HFFc6 (cell line): Measurements from ENCODE around the gene CNTN5. TPM values are rescaled to one million over a fixed set of nuclear protein-coding genes. Genes with fewer than 3 reads are reported as not detected.
A peak's percentile ranks its signal among the peaks of the same experiment; 100 is the strongest.

Experiments used
- DNase-seq: peaks from one replicate; pipeline ENCODE4 v3.0.0-alpha.2; 2018
- H3K27ac Mint-ChIP-seq: 2 replicates; pipeline ENCODE4 v1.8.0; 2020; ENCODE audit warnings: mild to moderate bottlenecking, mixed read lengths
- H3K27me3 Mint-ChIP-seq: 2 replicates; pipeline ENCODE4 v1.8.0; 2021; ENCODE audit warnings: mild to moderate bottlenecking, moderate library complexity, mixed read lengths; ENCODE audit not compliant: insufficient read depth
- H3K36me3 Mint-ChIP-seq: 2 replicates; pipeline ENCODE4 v1.8.0; 2021; ENCODE audit warnings: low read depth, mixed read lengths
- H3K4me1 Mint-ChIP-seq: 2 replicates; pipeline ENCODE4 v1.8.0; 2020; ENCODE audit warnings: low read depth, mixed read lengths
- H3K4me3 Mint-ChIP-seq: 2 replicates; pipeline ENCODE4 v1.8.0; 2020; ENCODE audit warnings: mild to moderate bottlenecking, moderate library complexity, mixed read lengths
- H3K9me3 Mint-ChIP-seq: 2 replicates; pipeline ENCODE4 v1.8.0; 2020; ENCODE audit warnings: mild to moderate bottlenecking, mixed read lengths
- total RNA-seq, 6 experiments: library from RNA; stranded (reverse); fragmentation: NEBNext Ultra II Directional; extraction: Animal tissue kit (Norgen Biotek cat#: 25700); gene quantifications; 2 replicates in 1 of 6; 3 replicates in 5 of 6; pipeline ENCODE4 v1.2.3, GENCODE V29; 2021
- TF ChIP-seq, protein P1 (sequence below): fragments of 200-600 bp; sonication (generic); IDR thresholded peaks from 2 replicates; pipeline ENCODE4 v1.5.0; 2021; ENCODE audit warnings: antibody characterized with exemption, mild to moderate bottlenecking

Gene CNTN5
- total RNA-seq, 6 experiments from 2014 or later: not detected

DNA sequence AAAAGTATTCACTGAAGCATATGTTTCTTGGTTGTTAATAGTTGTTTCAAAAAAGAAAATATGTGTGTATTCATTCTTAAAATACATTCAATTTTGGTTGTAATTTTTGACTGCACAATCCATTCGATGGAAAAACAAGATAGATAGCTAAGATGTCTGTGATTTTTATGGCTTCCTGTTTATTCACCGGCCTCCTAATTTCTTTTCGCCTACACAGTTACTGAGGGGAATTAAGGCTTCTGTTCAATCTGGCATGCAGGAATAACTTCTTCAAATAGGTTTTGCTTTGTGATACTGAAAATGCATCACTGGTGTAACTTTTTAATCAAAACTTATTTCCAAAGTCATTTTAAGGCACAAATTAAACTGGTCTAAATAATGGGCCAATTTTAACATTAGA lies 1375.5 kb downstream of the CNTN5 start:
- H3K36me3 Mint-ChIP-seq: no peaks in the 10 kb centered on the region
- no peaks in the 10 kb centered on the region for H3K4me1 Mint-ChIP-seq
- peaks cover 13% of the 10 kb centered on the region for H3K9me3 Mint-ChIP-seq
- no peak overlapping the region for H3K4me3 Mint-ChIP-seq
- H3K27ac Mint-ChIP-seq: no peak overlapping the region
- no peaks in the 10 kb centered on the region; the same call in 1 of the 2 replicates for H3K27me3 Mint-ChIP-seq
- TF ChIP-seq, protein P1, sequence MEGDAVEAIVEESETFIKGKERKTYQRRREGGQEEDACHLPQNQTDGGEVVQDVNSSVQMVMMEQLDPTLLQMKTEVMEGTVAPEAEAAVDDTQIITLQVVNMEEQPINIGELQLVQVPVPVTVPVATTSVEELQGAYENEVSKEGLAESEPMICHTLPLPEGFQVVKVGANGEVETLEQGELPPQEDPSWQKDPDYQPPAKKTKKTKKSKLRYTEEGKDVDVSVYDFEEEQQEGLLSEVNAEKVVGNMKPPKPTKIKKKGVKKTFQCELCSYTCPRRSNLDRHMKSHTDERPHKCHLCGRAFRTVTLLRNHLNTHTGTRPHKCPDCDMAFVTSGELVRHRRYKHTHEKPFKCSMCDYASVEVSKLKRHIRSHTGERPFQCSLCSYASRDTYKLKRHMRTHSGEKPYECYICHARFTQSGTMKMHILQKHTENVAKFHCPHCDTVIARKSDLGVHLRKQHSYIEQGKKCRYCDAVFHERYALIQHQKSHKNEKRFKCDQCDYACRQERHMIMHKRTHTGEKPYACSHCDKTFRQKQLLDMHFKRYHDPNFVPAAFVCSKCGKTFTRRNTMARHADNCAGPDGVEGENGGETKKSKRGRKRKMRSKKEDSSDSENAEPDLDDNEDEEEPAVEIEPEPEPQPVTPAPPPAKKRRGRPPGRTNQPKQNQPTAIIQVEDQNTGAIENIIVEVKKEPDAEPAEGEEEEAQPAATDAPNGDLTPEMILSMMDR: no peak
- no peak for DNase-seq

DNA sequence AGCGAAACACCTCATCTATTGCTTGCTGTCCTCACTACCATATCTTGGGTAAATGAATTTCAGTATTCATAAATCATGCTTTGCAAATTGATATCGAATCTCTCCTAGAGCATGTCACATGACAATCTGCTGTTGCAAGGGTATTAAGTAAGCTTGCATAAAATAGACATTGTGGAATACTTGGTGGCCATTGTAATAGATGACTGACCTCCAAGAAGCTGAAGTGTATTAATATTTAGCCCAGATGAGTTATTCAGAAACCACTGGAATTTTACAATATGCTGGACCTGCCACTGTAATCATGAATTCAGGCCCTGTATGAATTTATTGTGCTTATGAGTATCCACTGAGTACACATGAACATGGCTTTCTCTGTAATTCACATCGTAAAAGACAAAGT lies 1376.7 kb downstream of the CNTN5 start:
- Mint-ChIP-seq H3K36me3 (no peaks in the 10 kb centered on the region), H3K4me3 (no peak overlapping the region), H3K4me1 (no peaks in the 10 kb centered on the region), H3K27ac (no peak overlapping the region), H3K27me3 (no peaks in the 10 kb centered on the region; the same call in 1 of the 2 replicates), H3K9me3 (peaks cover 16% of the 10 kb centered on the region)
- no peak for DNase-seq
- TF ChIP-seq, protein P1: no peak

DNA sequence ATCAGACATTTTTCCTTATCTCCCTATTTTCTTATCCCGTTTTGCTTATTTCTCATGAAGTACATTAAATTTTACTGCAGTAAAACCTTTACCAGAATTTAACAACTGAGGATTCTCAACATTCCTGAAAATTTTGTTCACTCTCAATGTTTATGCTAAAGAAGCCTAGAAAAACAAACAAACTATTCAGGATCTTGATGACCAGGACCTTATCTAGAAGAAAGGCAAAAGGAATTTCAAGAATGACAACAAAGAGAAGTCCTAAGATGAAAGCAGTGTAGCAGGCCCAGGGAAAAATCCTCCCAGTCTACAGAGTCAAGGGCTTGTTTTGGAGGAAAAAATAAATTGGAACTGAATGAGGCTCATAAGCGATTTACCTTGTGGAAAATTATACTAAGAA lies 1383.1 kb downstream of the CNTN5 start:
- peaks cover 21% of the 10 kb centered on the region for H3K4me1 Mint-ChIP-seq
- H3K27ac Mint-ChIP-seq: no peak overlapping the region
- H3K27me3 Mint-ChIP-seq: peaks cover 2% of the 10 kb centered on the region
- H3K4me3 Mint-ChIP-seq: no peak overlapping the region
- TF ChIP-seq, protein P1: no peak
- DNase-seq: peak; percentile 20
- H3K36me3 Mint-ChIP-seq: no peaks in the 10 kb centered on the region; the same call in 1 of the 2 replicates
- H3K9me3 Mint-ChIP-seq: peaks cover 26% of the 10 kb centered on the region

DNA sequence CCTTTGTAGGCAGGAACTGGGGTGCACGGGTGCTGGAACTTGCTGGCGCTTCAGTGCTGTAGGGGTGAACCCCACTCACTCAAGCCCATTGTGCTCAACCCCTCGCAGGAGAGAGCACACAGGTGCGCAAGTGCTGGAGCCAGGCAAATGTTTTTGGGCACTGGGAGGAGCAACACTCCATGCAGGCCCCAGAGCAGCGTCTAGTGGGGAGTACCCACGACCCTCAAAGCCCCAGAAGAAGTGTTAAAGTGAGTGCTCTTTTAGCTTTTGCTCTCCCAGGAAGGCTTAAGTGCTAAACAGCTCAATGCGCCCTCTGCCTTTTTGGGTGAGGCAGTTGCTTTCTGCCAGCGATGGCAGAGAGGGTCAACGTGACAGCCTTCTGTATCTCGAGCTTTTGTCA lies 1384.2 kb downstream of the CNTN5 start:
- no peak for DNase-seq
- peaks cover 21% of the 10 kb centered on the region for H3K4me1 Mint-ChIP-seq
- no peaks in the 10 kb centered on the region; the same call in 1 of the 2 replicates for H3K36me3 Mint-ChIP-seq
- no peak overlapping the region for H3K27ac Mint-ChIP-seq
- peaks cover 25% of the 10 kb centered on the region for H3K9me3 Mint-ChIP-seq
- TF ChIP-seq, protein P1: no peak
- H3K27me3 Mint-ChIP-seq: peaks cover 2% of the 10 kb centered on the region
- no peak overlapping the region for H3K4me3 Mint-ChIP-seq
